Measurements from ENCODE around the gene CUL2. TPM values are rescaled to one million over a fixed set of nuclear protein-coding genes. Genes with fewer than 3 reads are reported as not detected.

The CUL2 gene
- total RNA-seq, 1 experiment from 2014 or later = 36.1 TPM

- no peaks in the 10 kb centered on the region for H3K79me2 ChIP-seq (ENCODE audit: insufficient read depth, low read length)
- no peak overlapping the region for H2AFZ ChIP-seq (ENCODE audit: low read depth, low read length, poor library complexity, severe bottlenecking)
- DNase-seq (ENCODE audit: low read depth, low spot score) = no peak
- no peaks in the 10 kb centered on the region for H3K4me1 ChIP-seq (ENCODE audit: control insufficient read depth in 1 of 2, insufficient read depth in 2 of 2, low read length in 2 of 2)
- no TSS peak for BruUV-seq (replicated peaks)
- no peak overlapping the region for H3K4me3 ChIP-seq (replicated peaks in 1 of 2; ENCODE audit: low read depth in 1 of 2, low read length in 2 of 2)
- H3K27ac ChIP-seq (ENCODE audit: low read depth, low read length) = no peak overlapping the region
- intact Hi-C loops (cut with micrococcal nuclease) = no loop called here
- ChIA-PET RAD21 (ENCODE audit: low non-redundant PET in 1 of 2, low total read pairs in 2 of 2, uncharacterized antibody in 2 of 2, unreplicated experiment in 2 of 2) (no interaction called here), POLR2A (no interaction called here), CTCF (interaction anchor here (1.0 kb wide), 1 partner anchor 9 kb away, joined by 3 read pairs; no protein-coding TSS in a partner anchor)
- TF ChIP-seq RAD21 (IDR thresholded peaks at IDR 0.05; ENCODE audit: low read depth) (no peak), ZNF274 (IDR thresholded peaks at IDR 0.05; ENCODE audit: low read depth, low read length) (no peak), SRF (IDR thresholded peaks at IDR 0.05; ENCODE audit: low read depth) (no peak), CTCF (IDR thresholded peaks at IDR 0.05 in 2 of 3, conservative IDR thresholded peaks at IDR 0.05 in 1 of 3; ENCODE audit: borderline replicate concordance in 1 of 3, insufficient read depth in 1 of 3, low read depth in 2 of 3, low read length in 2 of 3) (no peak), SIN3A (IDR thresholded peaks at IDR 0.05; ENCODE audit: low read depth) (no peak), ZFX (IDR thresholded peaks at IDR 0.05) (no peak), ELF1 (IDR thresholded peaks at IDR 0.05; ENCODE audit: borderline replicate concordance, low read depth) (no peak)
- no peaks in the 10 kb centered on the region for H3K9me3 ChIP-seq (ENCODE audit: control insufficient read depth in 1 of 2, insufficient read depth in 1 of 2, low read depth in 1 of 2, low read length in 2 of 2)
- H4K20me1 ChIP-seq (ENCODE audit: insufficient read depth) = no peaks in the 10 kb centered on the region
- H3K36me3 ChIP-seq (ENCODE audit: control insufficient read depth in 1 of 2, insufficient read depth in 2 of 2, low read length in 2 of 2) = peaks cover 0 to 4% of the 10 kb centered on the region in 2 experiments; a peak in 1 of 4 replicates
- H3K4me2 ChIP-seq (ENCODE audit: low read length) = no peak overlapping the region
- no peak for ATAC-seq
- H3K9ac ChIP-seq (ENCODE audit: low read length) = no peak overlapping the region
- H3K9me2 ChIP-seq (ENCODE audit: insufficient read depth) = no peaks in the 10 kb centered on the region
- no peaks in the 10 kb centered on the region for H3K27me3 ChIP-seq (ENCODE audit: insufficient read depth, low read length)
Measured at GRCh38 chr10:35017608-35018007, 72.5 kb downstream of the CUL2 start.

- ChIA-PET RAD21 (ENCODE audit: low non-redundant PET in 1 of 2, low total read pairs in 2 of 2, uncharacterized antibody in 2 of 2, unreplicated experiment in 2 of 2) (no interaction called here), CTCF (no interaction called here), POLR2A (no interaction called here)
- Histone ChIP-seq H3K4me2 (ENCODE audit: low read length) (no peak overlapping the region), H3K9me2 (ENCODE audit: insufficient read depth) (no peaks in the 10 kb centered on the region), H4K20me1 (ENCODE audit: insufficient read depth) (no peaks in the 10 kb centered on the region), H3K79me2 (ENCODE audit: insufficient read depth, low read length) (no peaks in the 10 kb centered on the region), H3K27ac (ENCODE audit: low read depth, low read length) (no peak overlapping the region), H3K4me1 (ENCODE audit: control insufficient read depth in 1 of 2, insufficient read depth in 2 of 2, low read length in 2 of 2) (no peaks in the 10 kb centered on the region), H3K27me3 (ENCODE audit: insufficient read depth, low read length) (no peaks in the 10 kb centered on the region), H3K36me3 (ENCODE audit: control insufficient read depth in 1 of 2, insufficient read depth in 2 of 2, low read length in 2 of 2) (peaks cover 0 to 4% of the 10 kb centered on the region in 2 experiments; a peak in 1 of 4 replicates), H3K9ac (ENCODE audit: low read length) (no peak overlapping the region), H2AFZ (ENCODE audit: low read depth, low read length, poor library complexity, severe bottlenecking) (no peak overlapping the region), H3K4me3 (replicated peaks in 1 of 2; ENCODE audit: low read depth in 1 of 2, low read length in 2 of 2) (no peak overlapping the region), H3K9me3 (ENCODE audit: control insufficient read depth in 1 of 2, insufficient read depth in 1 of 2, low read depth in 1 of 2, low read length in 2 of 2) (no peaks in the 10 kb centered on the region)
- intact Hi-C loops (cut with micrococcal nuclease) = no loop called here
- DNase-seq (ENCODE audit: low read depth, low spot score) (no peak), ATAC-seq (no peak)
- BruUV-seq (replicated peaks) = no TSS peak
- TF ChIP-seq EGR1 (IDR thresholded peaks at IDR 0.05; ENCODE audit: low read depth) (no peak), ZFX (IDR thresholded peaks at IDR 0.05) (no peak), SP1 (IDR thresholded peaks at IDR 0.05; ENCODE audit: low read depth) (no peak), CEBPB (IDR thresholded peaks at IDR 0.05; ENCODE audit: low read depth) (no peak), SRF (IDR thresholded peaks at IDR 0.05; ENCODE audit: low read depth) (no peak), ATF3 (IDR thresholded peaks at IDR 0.05) (no peak), MAX (IDR thresholded peaks at IDR 0.05) (no peak), TCF7L2 (IDR thresholded peaks at IDR 0.05; ENCODE audit: borderline replicate concordance, extremely low read depth, insufficient read depth, insufficient read length) (no peak), ZNF274 (IDR thresholded peaks at IDR 0.05; ENCODE audit: low read depth, low read length) (no peak), EZH2phosphoT487 (IDR thresholded peaks at IDR 0.05; ENCODE audit: borderline replicate concordance) (no peak), YY1 (IDR thresholded peaks at IDR 0.05; ENCODE audit: extremely low read depth, insufficient replicate concordance, low read depth, low read length) (no peak)
Measured at GRCh38 chr10:35015843-35016408, 74.2 kb downstream of the CUL2 start.

Data from HCT116 (cell line).